HepG2 (cell line): ENCODE results near the gene TRMU.

ENCODE experiments used
- ATF6 ChIP-seq: sonication (generic); formaldehyde crosslinking; conservative IDR thresholded peaks from 2 replicates; pipeline ENCODE4 v1.4.0; 2020; ENCODE audit warnings: missing genetic modification reagents
- CC2D1A ChIP-seq: sonication (generic); formaldehyde crosslinking; IDR thresholded peaks from 2 replicates; pipeline ENCODE4 v1.8.1; 2023; ENCODE audit warnings: mild to moderate bottlenecking, missing genetic modification reagents
- CREM ChIP-seq, 2 experiments: sonication (generic) in 1 of 2; formaldehyde crosslinking in 1 of 2; IDR thresholded peaks; 2 replicates each; pipeline versions ENCODE4 v1.4.0 to v1.6.1; 2016 to 2020; ENCODE audit warnings: antibody characterized with exemption in 1 of 2, mild to moderate bottlenecking in 1 of 2, missing genetic modification reagents in 1 of 2
- ELF3 ChIP-seq: IDR thresholded peaks from 2 replicates; pipeline ENCODE4 v1.6.1; 2016; ENCODE audit warnings: missing genetic modification reagents, missing compliant biosample characterization
- HCFC1 ChIP-seq: fragments of 150-350 bp; IDR thresholded peaks from 2 replicates; pipeline ENCODE4 v1.6.1; 2014; ENCODE audit warnings: low read depth, low read length
- MAX ChIP-seq: IDR thresholded peaks from 2 replicates; pipeline ENCODE4 v1.6.1; 2012; ENCODE audit warnings: inconsistent platforms
- PHF8 ChIP-seq: sonication (generic); formaldehyde crosslinking; IDR thresholded peaks from 2 replicates; pipeline ENCODE4 v1.5.0; 2020; ENCODE audit warnings: missing genetic modification reagents
- SP5 ChIP-seq: IDR thresholded peaks from 2 replicates; pipeline ENCODE4 v1.6.1; 2016; ENCODE audit warnings: low read depth, borderline replicate concordance
- ZNF558 ChIP-seq: sonication (generic); formaldehyde crosslinking; IDR thresholded peaks from 2 replicates; pipeline ENCODE4 v1.9.0; 2022; ENCODE audit warnings: mild to moderate bottlenecking, missing genetic modification reagents, borderline replicate concordance
- TF ChIP-seq, protein P1 (sequence below): IDR thresholded peaks from 2 replicates; pipeline ENCODE4 v1.6.1; 2016; ENCODE audit warnings: low read depth, borderline replicate concordance
- TF ChIP-seq, protein P2 (sequence below): sonication (generic); formaldehyde crosslinking; IDR thresholded peaks from 2 replicates; pipeline ENCODE4 v1.5.0; 2020; ENCODE audit warnings: mild to moderate bottlenecking, missing genetic modification reagents, moderate library complexity
- TF ChIP-seq, protein P3 (sequence below): sonication (generic); formaldehyde crosslinking; IDR thresholded peaks from 2 replicates; pipeline ENCODE4 v1.4.0; 2020; ENCODE audit warnings: missing genetic modification reagents

GRCh38 chr22:46377525-46378425 is 42.3 kb downstream of the TRMU start:
- TF ChIP-seq ZNF558 (CRISPR knock-in tag) (no peak), ATF6 (CRISPR knock-in tag) (no peak), MAX (peak; percentile 77), ELF3 (CRISPR knock-in tag) (peak; percentile 37; the same call in 1 of the 2 replicates), HCFC1 (no peak), CREM (IDR thresholded peaks at IDR 0.05) (peak; percentile 80), CREM (CRISPR knock-in tag; IDR thresholded peaks at IDR 0.05) (no peak), SP5 (peak; percentile 98), CC2D1A (no peak), PHF8 (CRISPR knock-in tag) (peak; percentile 43)
- TF ChIP-seq, protein P1, sequence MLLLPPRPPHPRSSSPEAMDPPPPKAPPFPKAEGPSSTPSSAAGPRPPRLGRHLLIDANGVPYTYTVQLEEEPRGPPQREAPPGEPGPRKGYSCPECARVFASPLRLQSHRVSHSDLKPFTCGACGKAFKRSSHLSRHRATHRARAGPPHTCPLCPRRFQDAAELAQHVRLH, result 0 out of 2 replicates have a peak, but pooled peaks have one; percentile 56
- TF ChIP-seq, protein P2, sequence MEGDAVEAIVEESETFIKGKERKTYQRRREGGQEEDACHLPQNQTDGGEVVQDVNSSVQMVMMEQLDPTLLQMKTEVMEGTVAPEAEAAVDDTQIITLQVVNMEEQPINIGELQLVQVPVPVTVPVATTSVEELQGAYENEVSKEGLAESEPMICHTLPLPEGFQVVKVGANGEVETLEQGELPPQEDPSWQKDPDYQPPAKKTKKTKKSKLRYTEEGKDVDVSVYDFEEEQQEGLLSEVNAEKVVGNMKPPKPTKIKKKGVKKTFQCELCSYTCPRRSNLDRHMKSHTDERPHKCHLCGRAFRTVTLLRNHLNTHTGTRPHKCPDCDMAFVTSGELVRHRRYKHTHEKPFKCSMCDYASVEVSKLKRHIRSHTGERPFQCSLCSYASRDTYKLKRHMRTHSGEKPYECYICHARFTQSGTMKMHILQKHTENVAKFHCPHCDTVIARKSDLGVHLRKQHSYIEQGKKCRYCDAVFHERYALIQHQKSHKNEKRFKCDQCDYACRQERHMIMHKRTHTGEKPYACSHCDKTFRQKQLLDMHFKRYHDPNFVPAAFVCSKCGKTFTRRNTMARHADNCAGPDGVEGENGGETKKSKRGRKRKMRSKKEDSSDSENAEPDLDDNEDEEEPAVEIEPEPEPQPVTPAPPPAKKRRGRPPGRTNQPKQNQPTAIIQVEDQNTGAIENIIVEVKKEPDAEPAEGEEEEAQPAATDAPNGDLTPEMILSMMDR (CRISPR knock-in tag), result peak; percentile 38
- TF ChIP-seq, protein P3, sequence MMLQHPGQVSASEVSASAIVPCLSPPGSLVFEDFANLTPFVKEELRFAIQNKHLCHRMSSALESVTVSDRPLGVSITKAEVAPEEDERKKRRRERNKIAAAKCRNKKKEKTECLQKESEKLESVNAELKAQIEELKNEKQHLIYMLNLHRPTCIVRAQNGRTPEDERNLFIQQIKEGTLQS, result peak; percentile 100
